Lower leg skin (tissue), 3 donors: Measurements from ENCODE around the gene SLC16A13.
"Not testable (repeated sequence)": the region's sequence is repeated elsewhere in the genome, so short reads cannot be mapped to it uniquely, and the experiment has no call there.

ENCODE experiments used
- POLR2A ChIP-seq, 2 donors: fragments of 450-650 bp; IDR thresholded peaks; one replicate each; pipeline ENCODE4 v1.6.1; 2016 to 2017; ENCODE audit warnings: antibody characterized with exemption in 2 of 2, mild to moderate bottlenecking in 1 of 2, moderate library complexity in 1 of 2
- TF ChIP-seq, protein P1 (sequence below), 3 donors: fragments of 450-650 bp; IDR thresholded peaks; one replicate each; pipeline ENCODE4 v1.5.1; 2016; ENCODE audit warnings: antibody characterized with exemption in 3 of 3, mild to moderate bottlenecking in 3 of 3, moderate library complexity in 2 of 3

DNA sequence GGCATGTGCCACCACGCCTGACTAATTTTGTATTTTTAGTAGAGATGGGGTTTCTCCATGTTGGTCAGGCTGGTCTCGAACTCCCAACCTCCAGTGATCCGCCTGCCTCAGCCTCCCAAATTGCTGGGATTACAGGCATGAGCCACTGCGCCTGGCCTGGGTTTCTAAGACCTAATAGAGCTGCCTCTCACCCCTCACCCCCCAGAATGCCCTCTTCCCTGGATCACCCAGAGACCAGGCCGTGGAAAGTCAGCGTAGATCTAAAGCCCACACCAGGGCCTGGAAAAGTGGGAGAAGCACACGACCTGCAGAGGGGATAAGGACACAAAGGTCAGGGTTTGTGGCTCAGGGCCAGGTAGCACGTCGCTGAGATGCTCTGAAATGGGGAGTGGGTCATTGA is 14.8 kb downstream of the SLC16A13 start:
- TF ChIP-seq, protein P1, sequence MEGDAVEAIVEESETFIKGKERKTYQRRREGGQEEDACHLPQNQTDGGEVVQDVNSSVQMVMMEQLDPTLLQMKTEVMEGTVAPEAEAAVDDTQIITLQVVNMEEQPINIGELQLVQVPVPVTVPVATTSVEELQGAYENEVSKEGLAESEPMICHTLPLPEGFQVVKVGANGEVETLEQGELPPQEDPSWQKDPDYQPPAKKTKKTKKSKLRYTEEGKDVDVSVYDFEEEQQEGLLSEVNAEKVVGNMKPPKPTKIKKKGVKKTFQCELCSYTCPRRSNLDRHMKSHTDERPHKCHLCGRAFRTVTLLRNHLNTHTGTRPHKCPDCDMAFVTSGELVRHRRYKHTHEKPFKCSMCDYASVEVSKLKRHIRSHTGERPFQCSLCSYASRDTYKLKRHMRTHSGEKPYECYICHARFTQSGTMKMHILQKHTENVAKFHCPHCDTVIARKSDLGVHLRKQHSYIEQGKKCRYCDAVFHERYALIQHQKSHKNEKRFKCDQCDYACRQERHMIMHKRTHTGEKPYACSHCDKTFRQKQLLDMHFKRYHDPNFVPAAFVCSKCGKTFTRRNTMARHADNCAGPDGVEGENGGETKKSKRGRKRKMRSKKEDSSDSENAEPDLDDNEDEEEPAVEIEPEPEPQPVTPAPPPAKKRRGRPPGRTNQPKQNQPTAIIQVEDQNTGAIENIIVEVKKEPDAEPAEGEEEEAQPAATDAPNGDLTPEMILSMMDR (IDR thresholded peaks at IDR 0.05), result not testable (repeated sequence)
- not testable (repeated sequence) for TF ChIP-seq POLR2A (IDR thresholded peaks at IDR 0.05)
